Tibial nerve (tissue), 3 donors: ENCODE measurements around the gene RAB11FIP2.

ENCODE experiments used
- CTCF ChIP-seq, 5 experiments: fragments of 200-600 bp in 3 of 5; fragments of 450-650 bp in 2 of 5; sonication (generic) in 3 of 5; IDR thresholded peaks; one replicate each; pipeline ENCODE4 v1.5.1; 2016 to 2019; ENCODE audit warnings: antibody characterized with exemption in 5 of 5, mild to moderate bottlenecking in 3 of 5, moderate library complexity in 2 of 5
- POLR2A ChIP-seq, 2 donors: fragments of 450-650 bp; IDR thresholded peaks; one replicate each; pipeline ENCODE4 v1.6.1; 2017; ENCODE audit warnings: antibody characterized with exemption in 2 of 2, mild to moderate bottlenecking in 2 of 2, moderate library complexity in 2 of 2

- TF ChIP-seq CTCF (IDR thresholded peaks at IDR 0.05) (no peak), POLR2A (IDR thresholded peaks at IDR 0.05) (no peak)
Observed at GRCh38 chr10:118028619-118029018, 18.1 kb downstream of the RAB11FIP2 start.
